Right lobe of liver (tissue), 4 donors: ENCODE results near the gene ANKRD18B.
"Not testable (repeated sequence)": the region's sequence is repeated elsewhere in the genome, so short reads cannot be mapped to it uniquely, and the experiment has no call there.

Experiments used
- POLR2A ChIP-seq: fragments of 450-650 bp; IDR thresholded peaks from one replicate; pipeline ENCODE4 v1.6.1; 2017; ENCODE audit warnings: antibody characterized with exemption, mild to moderate bottlenecking
- TF ChIP-seq, protein P1 (sequence below), 4 donors: fragments of 200-600 bp in 3 of 4; fragments of 450-650 bp in 1 of 4; IDR thresholded peaks; one replicate each; pipeline versions ENCODE4 v1.5.1 to v1.8.0; 2016 to 2022; ENCODE audit warnings: antibody characterized with exemption in 4 of 4, mild to moderate bottlenecking in 2 of 4
- donor health status: DM: no; HTN: no; CAD: no.
- donor health status: DM: no; HTN: no; CAD: no.
- donor health status: DM: no; HTN: yes; CAD: no.

DNA sequence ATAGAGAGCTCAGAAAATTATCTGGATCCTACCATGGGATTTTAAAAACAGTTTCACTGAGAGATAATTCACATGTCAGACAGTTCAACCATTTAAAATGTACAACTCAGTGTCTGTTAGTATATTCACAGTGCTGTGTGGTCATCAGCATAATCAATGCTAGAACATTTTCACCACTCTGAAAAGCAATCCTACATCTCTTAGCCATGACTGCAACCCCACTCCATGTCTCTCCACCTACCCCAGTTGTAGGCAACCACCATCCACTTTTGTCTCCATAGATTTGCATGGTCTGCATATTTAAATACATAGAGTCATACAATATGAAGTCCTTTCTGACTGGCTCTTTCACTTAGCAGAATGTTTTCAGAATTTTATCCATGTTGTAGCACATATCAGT lies 27.1 kb downstream of the ANKRD18B start:
- TF ChIP-seq POLR2A: not testable (repeated sequence)
- TF ChIP-seq, protein P1, sequence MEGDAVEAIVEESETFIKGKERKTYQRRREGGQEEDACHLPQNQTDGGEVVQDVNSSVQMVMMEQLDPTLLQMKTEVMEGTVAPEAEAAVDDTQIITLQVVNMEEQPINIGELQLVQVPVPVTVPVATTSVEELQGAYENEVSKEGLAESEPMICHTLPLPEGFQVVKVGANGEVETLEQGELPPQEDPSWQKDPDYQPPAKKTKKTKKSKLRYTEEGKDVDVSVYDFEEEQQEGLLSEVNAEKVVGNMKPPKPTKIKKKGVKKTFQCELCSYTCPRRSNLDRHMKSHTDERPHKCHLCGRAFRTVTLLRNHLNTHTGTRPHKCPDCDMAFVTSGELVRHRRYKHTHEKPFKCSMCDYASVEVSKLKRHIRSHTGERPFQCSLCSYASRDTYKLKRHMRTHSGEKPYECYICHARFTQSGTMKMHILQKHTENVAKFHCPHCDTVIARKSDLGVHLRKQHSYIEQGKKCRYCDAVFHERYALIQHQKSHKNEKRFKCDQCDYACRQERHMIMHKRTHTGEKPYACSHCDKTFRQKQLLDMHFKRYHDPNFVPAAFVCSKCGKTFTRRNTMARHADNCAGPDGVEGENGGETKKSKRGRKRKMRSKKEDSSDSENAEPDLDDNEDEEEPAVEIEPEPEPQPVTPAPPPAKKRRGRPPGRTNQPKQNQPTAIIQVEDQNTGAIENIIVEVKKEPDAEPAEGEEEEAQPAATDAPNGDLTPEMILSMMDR (IDR thresholded peaks at IDR 0.05): not testable (repeated sequence)
